ENCODE data around the gene SLC43A2.
"Not testable (repeated sequence)": the region's sequence is repeated elsewhere in the genome, so short reads cannot be mapped to it uniquely, and the experiment has no call there.

SLC43A2 gene

DNA sequence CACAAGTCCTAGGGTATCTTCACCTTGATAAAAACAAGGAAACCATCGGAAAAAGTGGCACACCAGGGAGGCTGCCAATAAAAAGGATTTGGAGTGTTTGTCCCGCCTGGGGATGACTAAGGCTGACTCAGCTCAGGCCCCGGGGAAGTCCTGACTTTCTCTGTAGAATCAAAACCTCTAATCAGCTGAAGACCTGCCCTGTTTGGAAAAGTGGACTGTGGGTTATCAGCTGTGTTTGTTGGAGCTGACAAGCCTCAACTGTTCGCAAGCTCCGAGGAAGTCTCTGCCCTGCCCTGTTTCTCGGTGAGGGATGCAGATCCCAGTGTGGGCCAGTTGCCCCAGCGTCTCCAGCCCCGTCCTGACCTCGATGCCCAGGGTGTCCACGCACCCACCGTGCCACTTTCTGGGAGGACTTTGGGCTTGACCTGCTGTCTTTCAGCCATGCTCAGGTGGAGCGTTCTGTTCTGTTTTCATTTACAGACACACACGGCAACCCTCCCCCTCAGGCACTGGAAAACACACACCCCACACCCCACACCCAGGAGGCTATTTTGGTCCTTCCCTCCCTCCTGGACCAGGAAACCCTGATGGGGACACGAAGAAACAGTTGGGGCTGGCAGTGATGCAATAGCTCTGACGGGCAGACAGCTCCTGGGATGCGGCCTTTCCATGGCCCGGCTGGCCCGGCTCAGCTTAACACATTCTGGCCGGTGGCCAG is 38.4 kb downstream of the SLC43A2 start:
- peak; percentile 94 for DNase-seq (ENCODE audit: low spot score)

DNA sequence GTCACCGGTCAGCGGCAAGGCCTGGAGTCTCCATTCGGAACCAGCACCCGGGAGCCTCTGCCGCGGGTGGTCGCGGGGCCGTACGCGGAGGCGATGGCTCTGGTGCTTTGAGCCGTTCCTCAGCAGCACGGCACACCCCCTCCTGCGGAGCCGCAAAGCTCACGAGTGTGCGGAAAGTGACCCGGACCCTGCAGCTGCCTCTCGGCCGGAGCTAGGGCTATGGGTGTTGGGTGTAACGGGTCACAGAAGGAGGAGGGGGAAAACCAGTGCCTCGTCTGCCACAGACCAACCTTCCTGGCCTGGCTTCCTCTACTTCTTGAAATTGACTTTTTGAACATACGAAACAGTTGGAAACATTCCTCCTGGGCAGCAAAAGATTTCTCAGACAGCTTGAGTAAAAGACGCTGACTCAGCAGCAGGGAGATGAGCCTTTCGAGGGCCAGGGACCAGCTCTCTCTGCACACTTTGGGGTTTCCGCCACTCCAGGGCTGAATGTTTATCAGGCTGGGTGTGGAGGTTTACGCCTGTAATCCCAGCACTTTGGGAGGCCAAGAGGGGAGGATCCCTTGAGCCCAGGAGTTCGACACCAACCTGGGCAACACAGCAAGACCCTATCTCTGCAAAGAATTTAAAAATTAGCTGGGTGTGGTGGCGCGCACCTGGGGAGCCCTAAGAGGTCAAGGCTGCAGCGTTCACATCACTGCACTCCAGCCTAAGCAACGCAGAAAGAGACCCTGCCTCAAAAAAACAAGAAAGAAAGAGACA is 39.6 kb downstream of the SLC43A2 start:
- DNase-seq (ENCODE audit: low spot score) = no peak

GRCh38 chr17:1584167-1584566 is 44.5 kb downstream of the SLC43A2 start:
- no peak for DNase-seq (ENCODE audit: low spot score)

GRCh38 chr17:1583556-1583955 is 45.1 kb downstream of the SLC43A2 start:
- DNase-seq (ENCODE audit: low spot score) = no peak

- DNase-seq (ENCODE audit: low spot score) = no peak
These were observed 46.3 kb downstream of the SLC43A2 start for GRCh38 chr17:1582374-1582773.

- no peak for DNase-seq (ENCODE audit: low spot score)
These were observed 47.5 kb downstream of the SLC43A2 start for GRCh38 chr17:1580979-1581676.

DNA sequence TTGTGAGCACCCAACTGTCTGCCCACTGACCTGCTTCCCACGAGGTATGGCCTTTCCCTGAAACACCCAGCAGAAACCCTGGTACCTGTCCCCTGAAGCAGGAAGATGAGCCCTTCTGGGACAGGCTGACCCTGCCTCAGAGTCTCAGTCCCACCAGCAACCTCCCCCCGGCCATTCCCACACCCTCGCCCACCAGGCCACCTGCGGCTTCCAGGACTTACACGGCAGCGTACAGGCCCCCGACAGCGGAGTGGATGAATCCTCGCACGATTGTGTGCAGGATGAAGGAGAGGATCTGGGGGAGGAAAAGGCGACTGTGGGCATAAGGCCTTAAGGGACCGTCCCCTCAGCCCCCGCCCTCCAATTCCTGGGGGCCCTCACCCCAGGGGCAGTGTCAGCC is 50.6 kb downstream of the SLC43A2 start:
- DNase-seq (ENCODE audit: low spot score) = no peak

DNA sequence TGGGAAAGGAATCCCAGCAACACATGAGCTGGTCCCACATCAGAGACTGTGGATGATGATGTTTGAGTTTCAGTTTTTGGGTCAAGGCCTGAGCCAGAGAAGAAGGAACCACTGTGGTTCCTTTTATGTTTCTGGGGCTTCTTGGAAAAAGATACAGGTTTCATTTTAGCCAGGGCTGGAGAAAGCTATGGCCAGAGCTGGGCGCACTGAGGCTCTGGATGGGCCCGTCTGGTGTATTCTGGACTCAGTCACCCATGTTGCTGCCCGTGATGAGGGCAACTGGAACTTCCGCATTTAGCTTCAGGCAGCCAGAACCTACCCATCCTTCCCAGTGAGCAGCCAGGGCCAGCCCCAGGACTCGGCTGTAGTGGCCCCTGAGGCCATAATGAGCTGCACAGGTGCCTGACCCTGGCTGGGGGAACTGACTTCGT is 51.0 kb downstream of the SLC43A2 start:
- DNase-seq (ENCODE audit: low spot score) = no peak

DNA sequence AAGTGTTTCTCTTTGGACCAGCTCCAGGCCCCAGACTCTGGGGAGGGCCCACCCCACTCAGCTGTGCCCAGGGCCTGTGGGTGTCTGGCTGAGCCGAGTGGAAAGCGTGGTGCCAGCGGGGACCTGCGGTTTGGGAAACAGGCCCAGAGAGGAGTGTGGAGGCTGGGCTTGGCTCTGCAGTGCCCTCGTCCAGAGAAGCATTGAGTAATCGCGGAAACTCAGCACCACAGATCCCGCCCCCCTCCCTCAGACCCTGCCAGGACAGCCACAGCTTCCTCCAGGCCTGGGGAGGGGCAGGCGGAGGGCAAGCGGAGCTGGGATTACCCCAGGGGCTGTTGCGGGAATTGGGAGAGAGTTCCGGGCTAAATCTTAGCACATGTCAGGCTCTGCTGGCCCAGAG is 51.5 kb downstream of the SLC43A2 start:
- no peak for DNase-seq (ENCODE audit: low spot score)

DNA sequence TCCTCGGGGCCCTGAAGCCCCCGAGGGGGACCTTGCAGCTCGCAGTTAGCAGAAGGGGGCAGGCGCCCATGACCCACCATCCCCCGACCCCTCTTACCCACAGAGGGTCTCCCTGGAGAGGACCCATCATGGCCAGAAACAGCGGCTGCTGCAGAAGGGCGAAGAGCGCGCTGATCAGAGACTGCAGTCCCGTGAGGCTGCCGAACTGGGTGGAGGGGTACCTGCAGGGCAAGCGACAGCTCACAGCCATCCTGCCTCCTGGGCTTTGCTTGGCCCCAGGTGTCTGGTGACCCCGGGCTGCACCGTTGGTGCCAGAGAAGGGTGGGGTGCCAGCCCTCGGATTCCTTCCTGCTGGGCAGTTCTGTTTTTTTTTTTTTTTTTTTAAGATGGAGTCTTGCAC is 52.1 kb downstream of the SLC43A2 start:
- no peak for DNase-seq (ENCODE audit: low spot score)

GRCh38 chr17:1574697-1575471 is 53.8 kb downstream of the SLC43A2 start:
- DNase-seq (ENCODE audit: low spot score) = no peak

DNA sequence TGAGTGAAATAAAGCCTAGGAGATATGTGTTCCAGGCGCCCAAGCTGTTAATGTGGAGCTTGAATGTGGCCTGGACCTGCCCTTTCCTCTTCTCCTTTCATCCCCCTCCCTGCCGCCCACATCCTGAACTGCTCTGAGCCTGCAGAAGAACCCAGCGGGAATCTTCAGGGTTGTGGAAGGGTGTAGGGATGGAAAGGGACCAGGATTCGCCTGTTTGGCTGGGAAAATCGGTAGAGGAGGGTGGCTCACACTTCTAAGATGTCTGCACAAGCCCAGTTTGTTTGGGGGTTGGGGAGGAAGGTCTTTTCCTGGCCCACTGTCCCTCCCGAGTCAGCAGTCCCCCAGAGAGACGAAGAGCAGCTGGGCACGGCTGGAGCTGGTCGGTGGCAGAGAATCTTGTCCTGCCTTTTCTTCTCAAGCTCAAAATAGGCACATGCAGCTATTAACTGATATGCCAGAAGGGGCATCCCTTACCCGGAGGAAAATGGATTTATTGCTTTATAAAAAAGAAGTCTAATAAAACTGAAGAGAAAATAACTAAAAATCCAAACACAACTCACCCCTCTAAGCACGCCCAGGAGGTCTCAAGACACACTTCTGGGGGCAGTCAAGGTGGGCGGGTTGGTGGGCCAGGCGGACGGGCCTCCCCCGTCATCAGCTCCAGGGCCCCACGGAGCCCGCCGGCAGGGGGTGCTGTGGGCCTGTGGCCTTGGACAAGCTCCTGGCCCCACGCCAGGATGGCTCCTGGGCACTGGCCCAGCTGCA is 54.5 kb downstream of the SLC43A2 start:
- DNase-seq (ENCODE audit: low spot score) = peak; percentile 66

DNA sequence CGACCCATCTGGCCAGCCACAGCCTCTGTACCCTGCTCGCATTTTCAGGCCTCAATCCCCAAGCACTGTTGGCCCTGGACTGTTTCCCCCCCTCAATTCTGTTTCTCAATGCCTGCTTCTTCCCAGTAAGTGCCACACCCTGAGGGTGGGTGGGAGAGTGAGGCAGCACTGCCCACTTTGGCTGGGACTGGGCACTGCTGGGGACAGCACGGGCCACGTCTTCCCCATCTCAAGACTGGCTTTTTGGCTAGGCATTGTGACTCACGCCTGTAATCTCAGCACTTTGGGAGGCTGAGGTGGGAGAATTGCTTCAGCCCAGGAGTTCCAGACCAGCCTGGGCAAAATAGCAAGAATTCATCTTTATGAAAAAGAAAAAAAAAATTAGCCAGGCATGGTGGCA is 56.0 kb downstream of the SLC43A2 start:
- not testable (repeated sequence) for DNase-seq (ENCODE audit: low spot score)

DNA sequence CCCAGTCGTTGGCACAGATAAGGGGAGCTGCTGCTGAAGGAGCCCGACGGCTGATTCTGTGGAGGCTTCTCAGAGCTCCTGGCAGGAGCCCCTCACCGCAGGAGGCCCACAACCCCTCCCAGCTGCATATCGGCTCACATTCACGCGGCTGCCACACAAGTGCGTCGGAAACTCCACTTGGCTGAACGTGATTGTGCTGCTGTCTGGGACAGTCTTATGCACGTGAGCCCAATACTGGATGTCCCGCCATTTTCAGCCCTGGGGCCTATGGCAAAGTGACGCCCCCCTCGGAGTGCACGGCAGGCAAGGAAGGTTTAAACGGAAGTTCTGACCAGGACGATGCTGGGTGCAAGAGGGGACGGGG is 57.3 kb downstream of the SLC43A2 start:
- no peak for DNase-seq (ENCODE audit: low spot score)

- DNase-seq (ENCODE audit: low spot score) = no peak
These were observed 59.5 kb downstream of the SLC43A2 start for GRCh38 chr17:1568950-1569810.

- DNase-seq (ENCODE audit: low spot score) = no peak
These were observed 62.0 kb downstream of the SLC43A2 start for GRCh38 chr17:1566505-1567199.

DNA sequence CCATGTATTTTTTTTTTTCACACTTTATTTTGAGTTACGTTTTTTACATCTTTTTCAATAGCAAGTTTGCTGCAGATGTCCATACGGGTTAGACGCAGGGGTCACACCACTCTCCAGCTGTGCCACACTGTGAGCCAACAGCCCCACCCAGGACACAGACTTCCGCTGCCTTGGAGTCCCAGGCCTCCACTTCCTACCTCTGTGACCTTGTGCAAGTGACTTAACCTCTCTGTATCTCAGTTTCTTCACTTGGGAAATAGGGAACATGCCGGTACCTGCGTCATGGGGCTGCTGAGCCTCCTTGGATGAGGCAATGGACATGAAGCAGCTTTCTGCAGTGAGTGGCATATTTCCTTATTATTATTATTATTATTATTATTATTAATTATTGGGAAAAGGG is 62.8 kb downstream of the SLC43A2 start:
- DNase-seq (ENCODE audit: low spot score) = no peak

GRCh38 chr17:1563786-1564613 is 64.6 kb downstream of the SLC43A2 start:
- no peak for DNase-seq (ENCODE audit: low spot score)

DNA sequence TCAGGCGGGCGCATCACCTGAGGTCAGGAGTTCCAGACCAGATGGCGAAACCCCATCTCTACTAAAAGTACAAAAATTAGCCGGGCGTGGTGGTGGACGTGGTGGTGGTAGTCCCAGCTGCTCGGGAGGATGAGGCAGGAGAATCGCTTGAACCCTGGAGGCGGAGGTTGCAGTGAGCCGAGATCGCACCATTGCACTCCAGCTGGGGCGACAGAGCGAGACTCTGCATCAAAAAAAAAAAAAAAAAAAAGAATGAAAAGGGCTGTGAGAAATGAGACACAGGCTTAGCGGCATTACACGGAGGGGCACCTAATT is 65.2 kb downstream of the SLC43A2 start:
- DNase-seq (ENCODE audit: low spot score) = not testable (repeated sequence)

Measured in COLO829 (cell line).